ENCODE data around the gene PPP4R2.

DNA sequence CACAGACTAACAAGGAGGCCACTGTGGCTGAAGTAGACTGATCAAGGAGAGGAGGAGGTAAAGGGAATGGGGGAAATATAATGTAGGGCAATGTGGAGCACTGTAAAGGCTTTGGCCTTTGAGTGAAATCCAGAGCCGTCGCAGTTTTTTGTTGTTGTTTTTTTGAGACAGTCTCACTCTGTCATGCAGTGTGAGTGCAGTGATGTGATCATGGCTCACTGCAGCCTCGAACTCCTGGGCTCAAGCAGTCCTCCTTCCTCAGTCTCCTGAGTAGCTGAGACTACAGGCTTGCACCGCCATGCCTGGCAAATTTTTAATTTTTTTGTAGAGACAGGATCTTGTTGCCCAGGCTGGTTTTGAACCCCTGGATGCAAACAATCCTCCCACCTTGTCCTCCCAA lies 32.2 kb downstream of the PPP4R2 start:
- TF ChIP-seq EP300 (IDR thresholded peaks at IDR 0.05) (no peak), CTCF (IDR thresholded peaks at IDR 0.05) (no peak), POLR2A (IDR thresholded peaks at IDR 0.05) (no peak)

Measured in tibial nerve (tissue), 4 donors.